HG02571 (cell line): ENCODE results near the gene ZNF133.

Source experiments
- ATAC-seq: cut with Tn5 transposase; IDR thresholded peaks from one replicate; pipeline ENCODE4 v1.9.1; 2021; ENCODE audit warnings: mild to moderate bottlenecking, moderate library complexity; ENCODE audit not compliant: unreplicated experiment

The ZNF133 gene

DNA sequence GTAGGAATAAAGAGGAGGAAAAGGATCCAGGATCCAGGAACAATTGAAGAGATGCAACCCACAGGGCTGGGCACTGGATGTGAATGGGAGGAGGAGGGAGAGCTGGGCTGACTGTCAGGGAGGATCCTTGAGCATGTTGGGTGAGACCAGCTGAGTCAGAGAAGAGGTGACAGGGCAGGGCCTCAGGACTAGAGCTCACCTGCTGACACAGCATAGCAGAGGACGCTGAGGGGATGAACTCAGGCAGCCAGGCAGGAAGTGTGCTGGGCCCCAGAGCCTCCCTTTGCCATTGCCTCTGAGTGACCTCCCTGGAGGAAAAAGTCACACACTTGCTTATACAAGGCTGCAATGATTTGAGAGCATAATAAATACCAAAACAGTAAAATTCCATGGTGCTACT is 72.3 kb downstream of the ZNF133 start:
- ATAC-seq, result no peak

DNA sequence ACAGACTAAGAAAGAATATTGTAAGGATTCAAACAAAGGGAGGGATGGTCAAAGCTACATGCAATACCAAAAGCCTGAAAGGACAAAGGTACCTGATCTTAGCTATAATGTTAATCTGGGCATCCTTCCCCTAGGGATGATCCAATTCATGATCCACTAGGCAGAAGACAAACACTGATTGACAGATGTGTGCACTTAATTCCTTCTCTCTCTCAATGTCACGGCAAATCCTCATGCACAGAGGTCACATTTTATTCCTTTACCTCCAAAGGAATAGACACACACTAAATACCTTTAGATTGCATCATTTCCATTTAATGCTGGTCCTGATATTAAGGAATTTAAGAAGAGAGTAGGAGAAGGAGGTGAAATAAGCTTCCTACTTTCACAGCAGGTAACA is 73.4 kb downstream of the ZNF133 start:
- ATAC-seq, result no peak

- ATAC-seq, result no peak
Observed at GRCh38 chr20:18362916-18363315, 74.6 kb downstream of the ZNF133 start.

DNA sequence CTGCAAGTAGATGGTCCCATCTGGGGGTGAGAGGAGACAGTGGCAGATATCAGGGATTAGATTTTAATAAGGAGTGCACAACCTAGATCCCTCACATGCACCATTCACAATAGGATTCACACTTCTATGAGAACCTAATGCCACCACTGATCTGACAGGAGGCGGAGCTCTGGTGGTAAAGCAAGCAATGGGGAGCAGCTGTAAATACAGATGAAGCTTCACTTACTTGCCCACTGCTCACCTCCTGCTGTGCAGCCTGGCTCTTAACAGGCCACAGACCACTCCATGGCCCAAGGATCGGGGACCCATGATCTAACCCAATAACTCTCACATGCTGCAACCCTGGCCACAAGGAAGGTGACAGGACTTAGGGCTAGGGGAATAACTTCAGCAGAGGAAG is 75.4 kb downstream of the ZNF133 start:
- ATAC-seq, result no peak

GRCh38 chr20:18364768-18365167 is 76.4 kb downstream of the ZNF133 start:
- ATAC-seq, result no peak
